ENCODE results near the gene KIAA1328. TPM values are rescaled to one million over a fixed set of nuclear protein-coding genes. Genes with fewer than 3 reads are reported as not detected.

Gene KIAA1328
- total and polyA plus RNA-seq, 9 of the 15 experiments (the other 6 are each of a cell fraction or from before 2014, with no cell fraction given): 4.0 to 8.6 (median 7.4) TPM

- TF ChIP-seq ZNF318 (IDR thresholded peaks at IDR 0.05; ENCODE audit: borderline replicate concordance in 1 of 2, low read depth in 1 of 2) (no peak), ZNF699 (CRISPR knock-in tag; IDR thresholded peaks at IDR 0.05; ENCODE audit: insufficient replicate concordance) (no peak), ETS1 (conservative IDR thresholded peaks at IDR 0.05; ENCODE audit: control insufficient read depth, low read depth, low read length) (no peak), SRSF1 (IDR thresholded peaks at IDR 0.05; ENCODE audit: low read depth, low read length) (no peak), LARP7 (IDR thresholded peaks at IDR 0.05) (no peak), CAMTA2 (CRISPR knock-in tag; conservative IDR thresholded peaks at IDR 0.05) (no peak), NFIX (CRISPR knock-in tag; IDR thresholded peaks at IDR 0.05; ENCODE audit: low read depth) (no peak), HEY1 (CRISPR knock-in tag; IDR thresholded peaks at IDR 0.05; ENCODE audit: borderline replicate concordance) (no peak), GATAD2A (IDR thresholded peaks at IDR 0.05) (no peak), KDM5B (IDR thresholded peaks at IDR 0.05; ENCODE audit: insufficient replicate concordance, low read depth, low read length) (no peak), CBX2 (IDR thresholded peaks at IDR 0.05; ENCODE audit: insufficient read depth, low read length, poor library complexity, severe bottlenecking) (no peak), ZNF408 (CRISPR knock-in tag; IDR thresholded peaks at IDR 0.05; ENCODE audit: low read depth) (no peak), ZNF217 (CRISPR knock-in tag; IDR thresholded peaks at IDR 0.05) (no peak)
Measured at GRCh38 chr18:36843784-36844183, 14.9 kb downstream of the KIAA1328 start (continued).

Data from K562 (cell line).